GM15510 (cell line): Measurements from ENCODE around the gene BTBD9.

Experiments used
- POLR2A ChIP-seq: IDR thresholded peaks from 3 replicates; pipeline ENCODE4 v1.6.1; 2011; ENCODE audit warnings: borderline replicate concordance; ENCODE audit not compliant: insufficient read length; ENCODE audit errors: extremely low read depth

Gene BTBD9

GRCh38 chr6:38634518-38634917 is 5.2 kb downstream of the BTBD9 start:
- no peak for TF ChIP-seq POLR2A

GRCh38 chr6:38632490-38632889 is 7.2 kb downstream of the BTBD9 start:
- TF ChIP-seq POLR2A, result no peak

DNA sequence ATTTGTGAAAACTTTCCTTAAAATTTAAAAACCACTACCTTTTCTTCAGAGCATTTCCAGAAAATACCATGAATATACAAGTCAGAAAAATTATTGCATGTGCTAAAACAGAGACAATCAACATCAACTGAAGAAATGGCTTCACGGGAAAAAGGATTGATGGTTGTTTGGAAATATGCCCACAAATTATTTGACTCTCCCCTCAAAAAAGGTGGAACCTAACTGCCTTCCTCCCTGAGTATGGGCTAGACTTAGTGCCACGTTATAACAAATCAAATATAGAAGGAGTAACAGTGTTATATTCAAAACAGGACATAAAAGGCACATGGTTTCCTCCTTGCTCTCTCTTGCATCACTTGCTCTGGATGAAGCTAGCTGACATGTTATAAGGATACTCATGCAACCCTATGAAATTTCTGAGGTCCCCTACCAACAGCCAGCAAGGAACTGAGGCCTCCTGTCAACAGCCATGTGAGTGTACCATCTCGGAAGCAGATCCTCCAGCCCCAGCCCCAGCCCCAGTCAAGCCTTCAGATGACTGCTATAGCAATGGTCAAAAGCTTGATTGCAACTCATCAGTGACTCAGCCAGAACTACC is 8.4 kb downstream of the BTBD9 start:
- no peak for TF ChIP-seq POLR2A

DNA sequence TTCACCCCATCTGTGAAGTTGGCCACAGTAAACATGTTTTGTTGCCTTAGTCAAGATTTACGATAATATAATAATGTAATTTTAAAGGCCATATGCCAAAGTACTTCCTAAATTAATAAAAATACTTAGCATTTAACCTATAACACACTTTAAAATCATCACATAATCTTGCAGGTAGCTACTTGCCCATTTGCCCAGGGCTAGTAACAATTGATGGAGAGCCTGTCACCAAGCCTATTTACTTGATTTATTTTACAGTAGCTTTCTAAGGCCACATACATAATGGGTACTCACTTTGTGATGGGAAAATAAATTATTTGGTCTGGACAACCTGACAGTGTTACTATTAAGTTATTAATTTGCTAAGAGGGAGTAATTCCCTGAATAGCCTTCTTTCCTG is 14.5 kb downstream of the BTBD9 start:
- no peak for TF ChIP-seq POLR2A

- TF ChIP-seq POLR2A, result no peak
Measured at GRCh38 chr6:38617856-38618255, 21.9 kb downstream of the BTBD9 start.

GRCh38 chr6:38612143-38612965 is 27.4 kb downstream of the BTBD9 start:
- no peak for TF ChIP-seq POLR2A

DNA sequence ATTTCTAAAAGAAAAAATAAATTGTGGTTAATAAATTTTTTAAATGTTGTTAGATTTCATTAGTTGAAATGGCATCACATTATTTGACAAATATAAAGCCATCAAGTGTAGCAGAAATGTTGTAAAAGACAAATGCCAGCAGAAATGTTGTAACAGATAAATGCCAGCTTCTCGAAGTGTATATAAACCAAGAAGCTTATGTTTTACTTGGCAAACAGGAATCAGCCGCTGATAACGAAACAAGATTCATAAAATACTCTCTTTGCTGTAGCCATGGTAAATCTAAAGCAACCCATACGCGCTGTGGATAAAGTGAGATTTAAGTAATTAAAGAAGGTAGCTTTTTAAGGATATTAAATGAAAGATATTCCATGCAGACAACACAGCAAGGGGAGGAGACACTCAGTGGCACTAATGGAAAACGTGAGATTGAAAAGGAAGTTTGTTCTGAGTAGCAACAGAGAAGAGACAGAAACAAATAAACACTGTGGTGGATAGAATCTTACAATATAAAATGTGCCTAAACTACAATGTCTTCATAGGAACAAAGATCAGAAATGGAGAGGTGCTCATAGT is 29.6 kb downstream of the BTBD9 start:
- no peak for TF ChIP-seq POLR2A

GRCh38 chr6:38604700-38605099 is 35.0 kb downstream of the BTBD9 start:
- TF ChIP-seq POLR2A, result no peak

GRCh38 chr6:38603966-38604365 is 35.8 kb downstream of the BTBD9 start:
- no peak for TF ChIP-seq POLR2A

DNA sequence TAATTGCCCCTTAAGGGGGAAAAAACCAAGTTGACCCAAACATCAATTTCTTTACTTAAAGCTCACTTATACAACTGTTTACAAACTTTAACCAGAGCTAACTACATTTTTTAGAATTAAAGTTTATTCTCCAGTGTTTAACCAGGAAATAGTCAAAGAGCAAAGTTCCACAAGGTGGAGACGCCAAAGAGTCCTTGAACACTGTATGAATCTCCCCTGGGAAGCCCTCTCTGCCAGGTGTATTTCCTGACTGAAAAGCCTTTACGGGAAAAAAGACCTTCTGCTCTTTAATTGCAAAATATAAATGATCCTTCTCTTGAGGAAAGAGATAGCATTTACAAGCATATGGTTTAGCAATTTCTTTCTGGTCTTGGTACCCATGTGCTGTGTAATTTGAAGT is 36.2 kb downstream of the BTBD9 start:
- TF ChIP-seq POLR2A, result no peak

DNA sequence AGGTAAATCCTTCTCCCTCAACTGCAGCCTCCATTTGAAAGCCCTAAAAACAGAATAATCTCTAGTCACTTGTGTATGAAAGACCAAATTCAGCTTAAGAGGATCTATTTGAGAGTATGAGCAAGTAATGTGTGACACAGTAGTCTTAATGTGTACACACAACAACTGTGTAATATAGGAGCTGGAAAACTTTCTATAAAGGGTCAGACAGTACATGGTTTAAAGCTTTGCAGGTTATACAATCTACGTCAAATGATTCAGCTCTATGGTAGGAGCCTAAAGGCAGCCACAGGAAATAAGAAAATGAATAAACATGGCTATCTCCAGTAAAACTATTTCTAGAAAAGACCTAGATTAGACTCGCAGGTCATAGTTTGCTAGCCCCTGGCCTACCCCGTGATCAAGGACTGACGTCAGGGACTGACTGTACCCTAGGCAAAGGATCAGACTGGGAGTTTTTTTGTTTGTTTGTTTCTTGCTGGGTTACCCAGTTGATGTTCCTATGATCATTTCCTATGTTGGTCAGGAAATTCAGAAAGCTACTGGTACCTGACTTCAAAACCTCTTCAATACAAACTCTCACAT is 39.7 kb downstream of the BTBD9 start:
- no peak for TF ChIP-seq POLR2A

DNA sequence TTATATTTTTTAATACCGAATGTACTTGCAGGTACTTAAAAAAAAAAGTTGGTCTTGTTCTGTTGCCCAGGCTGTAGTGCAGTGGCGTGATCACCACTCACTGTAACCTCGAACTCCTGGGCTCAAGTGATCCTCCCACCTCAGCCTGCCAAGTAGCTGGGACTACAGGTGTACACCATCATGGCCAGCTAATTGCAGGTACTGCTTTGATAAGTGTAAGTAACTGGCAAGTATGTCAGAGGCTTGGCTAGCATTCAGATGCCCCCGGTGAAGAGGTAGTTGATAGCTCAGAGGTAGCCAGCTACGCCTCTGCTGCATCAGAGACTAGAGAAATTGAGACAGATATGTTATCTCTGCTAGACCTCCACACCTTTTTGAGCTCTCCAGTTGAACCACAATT is 40.5 kb downstream of the BTBD9 start:
- no peak for TF ChIP-seq POLR2A

DNA sequence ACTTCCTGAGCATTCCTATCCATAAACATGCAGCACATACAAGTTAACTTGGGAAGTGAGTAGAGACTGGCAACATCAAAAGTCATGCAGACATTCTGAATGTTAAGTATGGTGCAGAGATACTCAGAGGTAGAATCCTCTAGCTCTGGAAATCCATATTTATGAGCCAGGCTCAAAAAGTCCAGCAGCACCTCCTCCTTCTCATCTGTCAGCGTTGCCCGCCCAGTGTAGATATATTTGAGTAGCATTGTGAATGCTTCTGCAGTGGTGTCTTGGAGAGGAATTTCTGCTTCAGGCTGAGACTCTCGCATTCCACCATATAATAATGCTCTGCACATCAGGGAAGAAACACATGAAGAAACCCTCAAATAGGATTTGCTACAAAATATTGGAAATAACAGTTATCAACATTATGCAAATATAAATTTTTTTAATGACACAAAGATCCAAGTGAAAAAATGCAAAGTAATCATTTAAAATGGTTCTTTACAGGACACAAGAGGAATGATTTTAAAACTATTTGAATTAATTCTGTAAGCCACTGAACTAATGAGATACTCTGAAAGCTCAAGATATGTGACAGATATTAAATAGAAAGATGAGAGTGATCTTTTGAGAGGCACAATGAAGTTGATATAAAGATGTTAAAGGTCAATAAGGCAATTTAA is 45.6 kb downstream of the BTBD9 start:
- no peak for TF ChIP-seq POLR2A

GRCh38 chr6:38593409-38593808 is 46.3 kb downstream of the BTBD9 start:
- no peak for TF ChIP-seq POLR2A

GRCh38 chr6:38591439-38591838 is 48.3 kb downstream of the BTBD9 start:
- no peak for TF ChIP-seq POLR2A

GRCh38 chr6:38589367-38589720 is 50.4 kb downstream of the BTBD9 start:
- no peak for TF ChIP-seq POLR2A
